Cortex of kidney (tissue), 1 donor: ENCODE results near the gene NOP56.
"Not testable (repeated sequence)": the region's sequence is repeated elsewhere in the genome, so short reads cannot be mapped to it uniquely, and the experiment has no call there.

Source experiments
- DNase-seq: peaks from one replicate; lab custom pipeline; 2025; lab: John Stamatoyannopoulos, UW

Gene NOP56

GRCh38 chr20:2640899-2641298 is 11.5 kb upstream of the NOP56 start:
- DNase-seq: no peak

GRCh38 chr20:2643708-2644107 is 8.7 kb upstream of the NOP56 start:
- no peak for DNase-seq

- no peak for DNase-seq
Observed at GRCh38 chr20:2652724-2653555, 508 bp downstream of the NOP56 start.

- no peak for DNase-seq
Observed at GRCh38 chr20:2653556-2654383, 1.3 kb downstream of the NOP56 start.

- no peak for DNase-seq
Observed at GRCh38 chr20:2654384-2654822, 2.0 kb downstream of the NOP56 start.

GRCh38 chr20:2654831-2655230 is 2.4 kb downstream of the NOP56 start:
- DNase-seq: no peak

- DNase-seq: no peak
Observed at GRCh38 chr20:2655331-2656116, 3.1 kb downstream of the NOP56 start.

- no peak for DNase-seq
Observed at GRCh38 chr20:2656471-2657117, 4.2 kb downstream of the NOP56 start.

- no peak for DNase-seq
Observed at GRCh38 chr20:2657241-2657640, 4.8 kb downstream of the NOP56 start.

- no peak for DNase-seq
Observed at GRCh38 chr20:2657674-2658073, 5.2 kb downstream of the NOP56 start.

- no peak for DNase-seq
Observed at GRCh38 chr20:2658414-2659354, 6.3 kb downstream of the NOP56 start.

GRCh38 chr20:2659547-2659946 is 7.1 kb downstream of the NOP56 start:
- no peak for DNase-seq

- no peak for DNase-seq
Observed at GRCh38 chr20:2663364-2663886, 11.0 kb downstream of the NOP56 start.

- DNase-seq: peak; percentile 17
Observed at GRCh38 chr20:2663887-2664719, 11.7 kb downstream of the NOP56 start, which contains the start of gene IDH3B. Gene IDH3B (minus strand): TSS chr20:2664216. CDS start chr20:2664188, 28 bp downstream.

- DNase-seq: no peak
Observed at GRCh38 chr20:2671977-2672376, 19.5 kb downstream of the NOP56 start.

GRCh38 chr20:2672446-2672845 is 20.0 kb downstream of the NOP56 start:
- DNase-seq: no peak

- DNase-seq: no peak
Observed at GRCh38 chr20:2673453-2673852, 21.0 kb downstream of the NOP56 start.

- no peak for DNase-seq
Observed at GRCh38 chr20:2680046-2680445, 27.6 kb downstream of the NOP56 start.

- not testable (repeated sequence) for DNase-seq
Observed at GRCh38 chr20:2682040-2682439, 29.6 kb downstream of the NOP56 start.
